GM23248 (cell line): ENCODE data around the gene SLAMF7. TPM values are rescaled to one million over a fixed set of nuclear protein-coding genes. Genes with fewer than 3 reads are reported as not detected.
"Not testable (repeated sequence)": the region's sequence is repeated elsewhere in the genome, so short reads cannot be mapped to it uniquely, and the experiment has no call there.

ENCODE experiments used
- DNase-seq: peaks from one replicate; pipeline ENCODE4 v3.0.0-alpha.2; 2015
- H2AFZ ChIP-seq: fragments of 200-600 bp; sonication (generic); 2 replicates; pipeline ENCODE4 v1.6.1; 2016; ENCODE audit warnings: antibody characterized with exemption
- H3F3A ChIP-seq: fragments of 200-600 bp; sonication (generic); 2 replicates; pipeline ENCODE4 v1.6.1; 2016; ENCODE audit warnings: mild to moderate bottlenecking, antibody characterized with exemption, mixed run types; ENCODE audit not compliant: insufficient read depth
- H3K27ac ChIP-seq: fragments of 200-600 bp; sonication (generic); 2 replicates; pipeline ENCODE4 v1.5.1; 2016; ENCODE audit warnings: mild to moderate bottlenecking
- H3K27me3 ChIP-seq: fragments of 200-600 bp; sonication (generic); replicated peaks from 2 replicates; pipeline ENCODE4 v1.6.1; 2016; ENCODE audit warnings: mild to moderate bottlenecking; ENCODE audit not compliant: insufficient read depth
- H3K36me3 ChIP-seq: fragments of 200-600 bp; sonication (generic); 2 replicates; pipeline ENCODE4 v1.6.1; 2016; ENCODE audit warnings: low read depth, mild to moderate bottlenecking
- H3K4me1 ChIP-seq: fragments of 200-600 bp; sonication (generic); 2 replicates; pipeline ENCODE4 v1.6.1; 2016; ENCODE audit warnings: mild to moderate bottlenecking; ENCODE audit not compliant: insufficient read depth
- H3K4me2 ChIP-seq: fragments of 200-600 bp; sonication (generic); one replicate; pipeline ENCODE4 v1.6.1; 2016; ENCODE audit warnings: mild to moderate bottlenecking; ENCODE audit not compliant: unreplicated experiment
- H3K4me3 ChIP-seq: fragments of 200-600 bp; sonication (generic); 2 replicates; pipeline ENCODE4 v1.5.1; 2016; ENCODE audit warnings: mild to moderate bottlenecking
- H3K79me2 ChIP-seq: fragments of 200-600 bp; sonication (generic); 2 replicates; pipeline ENCODE4 v1.6.1; 2016; ENCODE audit warnings: mild to moderate bottlenecking; ENCODE audit not compliant: insufficient read depth
- H3K9ac ChIP-seq: fragments of 200-600 bp; sonication (generic); 2 replicates; pipeline ENCODE4 v1.6.1; 2016; ENCODE audit warnings: mild to moderate bottlenecking
- H3K9me2 ChIP-seq: fragments of 200-600 bp; sonication (generic); 2 replicates; pipeline ENCODE4 v1.6.1; 2016; ENCODE audit warnings: mixed run types, mild to moderate bottlenecking, moderate library complexity; ENCODE audit not compliant: insufficient read depth
- H3K9me3 ChIP-seq: fragments of 200-600 bp; sonication (generic); one replicate; pipeline ENCODE4 v1.6.1; 2017; ENCODE audit warnings: low read depth
- H4K20me1 ChIP-seq: fragments of 200-600 bp; sonication (generic); 2 replicates; pipeline ENCODE4 v1.6.0; 2016; ENCODE audit not compliant: insufficient read depth
- EZH2 ChIP-seq: fragments of 200-600 bp; sonication (generic); IDR thresholded peaks from 2 replicates; pipeline ENCODE4 v1.6.1; 2018; ENCODE audit warnings: antibody characterized with exemption, mild to moderate bottlenecking; ENCODE audit not compliant: insufficient read depth, poor library complexity, severe bottlenecking
- EZH2phosphoT487 ChIP-seq: fragments of 200-600 bp; sonication (generic); IDR thresholded peaks from 2 replicates; pipeline ENCODE4 v1.6.1; 2018; ENCODE audit warnings: antibody characterized with exemption, moderate library complexity, mild to moderate bottlenecking, low read depth; ENCODE audit not compliant: insufficient read depth
- WGBS, 2 experiments: methylation state at CpG; one replicate each; pipeline ENCODE4 v1.1.6; 2015 to 2017; ENCODE audit warnings: low lambda C conversion rate in 2 of 2, low coverage in 1 of 2; ENCODE audit errors: missing lambda C conversion rate in 2 of 2; 5-methylcytosine and 5-hydroxymethylcytosine counted together
- in situ Hi-C: fragments of 300-500 bp; cut with MboI; formaldehyde crosslinking; loops from 2 replicates; pipeline ENCODE4 v1.15.0; 2020
- polyA plus RNA-seq: library from polyadenylated mRNA; unstranded; fragments of >200 nt; fragmentation: Nextera tagmentation; extraction: Ambion mirVana; gene quantifications from 2 replicates; pipeline ENCODE4 v1.2.1, GENCODE V29; 2016
- total RNA-seq: library from RNA; depleted of rRNA; stranded (reverse); fragments of >200 nt; shearing (Covaris generic); gene quantifications from 2 replicates; pipeline ENCODE4 v1.2.3, GENCODE V29; 2014

Gene SLAMF7
- total and polyA plus RNA-seq, 2 experiments from 2014 or later, result not detected

DNA sequence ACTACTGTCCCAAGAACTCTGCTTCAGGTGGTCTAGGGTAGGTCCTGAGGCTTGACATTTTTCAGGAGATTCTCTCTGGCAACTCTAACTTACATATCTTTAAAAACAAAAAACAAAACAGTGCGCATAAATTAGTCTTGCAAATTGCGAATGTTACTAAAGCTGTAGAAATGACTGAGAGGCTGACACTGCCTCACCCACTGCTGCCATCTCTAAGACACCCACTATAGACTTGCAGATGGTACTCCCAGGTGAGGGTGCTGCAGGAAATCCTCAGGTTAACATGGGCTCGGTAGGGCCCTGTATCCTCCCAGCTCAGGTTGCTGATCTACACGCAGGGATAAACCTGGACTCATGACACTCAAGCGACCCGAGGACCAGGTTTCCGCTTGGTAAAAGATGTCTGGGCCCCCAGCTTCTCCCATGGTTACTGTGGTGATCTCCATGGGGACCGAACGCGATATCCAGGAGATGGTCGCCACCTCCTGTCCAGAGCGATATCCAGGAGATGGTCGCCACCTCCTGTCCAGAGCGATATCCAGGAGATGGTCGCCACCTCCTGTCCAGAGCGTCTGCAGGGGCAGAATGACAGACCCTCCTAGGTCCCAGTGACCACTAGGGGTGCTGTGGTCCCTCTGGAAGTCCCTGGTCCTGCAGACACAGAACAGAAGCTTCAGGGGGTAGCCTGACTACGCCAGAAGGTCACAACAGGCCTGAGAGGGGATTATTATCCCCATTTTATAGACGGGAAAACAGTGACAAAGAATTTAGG, 40.8 kb downstream of the SLAMF7 start:
- H3K27ac ChIP-seq, result no peak overlapping the region
- no peaks in the 10 kb centered on the region for H3K27me3 ChIP-seq
- no peaks in the 10 kb centered on the region for H3K4me1 ChIP-seq
- H3K9me3 ChIP-seq, result no peaks in the 10 kb centered on the region
- H3K79me2 ChIP-seq, result no peaks in the 10 kb centered on the region
- no peak for DNase-seq
- TF ChIP-seq EZH2phosphoT487, result no peak
- no peak for TF ChIP-seq EZH2
- H2AFZ ChIP-seq, result no peak overlapping the region
- H3F3A ChIP-seq, result no peaks in the 10 kb centered on the region
- in situ Hi-C loops, result no loop called here
- H3K9ac ChIP-seq, result no peak overlapping the region
- no peaks in the 10 kb centered on the region for H4K20me1 ChIP-seq
- H3K4me3 ChIP-seq, result no peak overlapping the region
- H3K9me2 ChIP-seq, result no peaks in the 10 kb centered on the region
- WGBS, 2 experiments, result 54 to 55% methylated on average over 16 to 17 of the region's 18 CpGs
- H3K4me2 ChIP-seq, result no peak overlapping the region
- no peaks in the 10 kb centered on the region for H3K36me3 ChIP-seq

DNA sequence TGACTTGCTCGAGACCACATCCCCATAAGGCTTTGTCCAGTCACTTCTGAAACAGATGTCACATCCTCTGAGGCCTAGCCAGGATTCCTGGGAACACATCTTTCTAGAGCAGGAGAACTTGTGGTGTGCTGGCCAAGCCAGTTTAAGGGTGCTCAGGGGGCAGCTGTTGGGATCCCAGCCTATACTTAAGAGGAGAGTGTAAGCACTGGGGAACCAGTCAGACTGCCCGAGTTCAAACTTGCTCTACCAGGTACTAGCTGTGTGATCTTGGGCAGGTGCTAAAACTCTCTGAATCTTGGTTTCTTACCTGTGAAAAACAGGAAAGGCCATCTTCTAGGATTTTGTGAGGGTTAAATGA, 41.3 kb downstream of the SLAMF7 start:
- Histone ChIP-seq H3K4me2 (no peak overlapping the region), H3K4me3 (no peak overlapping the region), H3K27me3 (no peaks in the 10 kb centered on the region), H4K20me1 (no peaks in the 10 kb centered on the region), H3K9me2 (no peaks in the 10 kb centered on the region), H2AFZ (no peak overlapping the region), H3K36me3 (no peaks in the 10 kb centered on the region), H3K9ac (no peak overlapping the region), H3K79me2 (no peaks in the 10 kb centered on the region), H3K27ac (no peak overlapping the region), H3K9me3 (no peaks in the 10 kb centered on the region), H3F3A (no peaks in the 10 kb centered on the region), H3K4me1 (no peaks in the 10 kb centered on the region)
- DNase-seq, result no peak
- 13 to 27% methylated on average over 2 of the region's 2 CpGs for WGBS, 2 experiments
- in situ Hi-C loops, result no loop called here
- TF ChIP-seq EZH2 (no peak), EZH2phosphoT487 (no peak)

DNA sequence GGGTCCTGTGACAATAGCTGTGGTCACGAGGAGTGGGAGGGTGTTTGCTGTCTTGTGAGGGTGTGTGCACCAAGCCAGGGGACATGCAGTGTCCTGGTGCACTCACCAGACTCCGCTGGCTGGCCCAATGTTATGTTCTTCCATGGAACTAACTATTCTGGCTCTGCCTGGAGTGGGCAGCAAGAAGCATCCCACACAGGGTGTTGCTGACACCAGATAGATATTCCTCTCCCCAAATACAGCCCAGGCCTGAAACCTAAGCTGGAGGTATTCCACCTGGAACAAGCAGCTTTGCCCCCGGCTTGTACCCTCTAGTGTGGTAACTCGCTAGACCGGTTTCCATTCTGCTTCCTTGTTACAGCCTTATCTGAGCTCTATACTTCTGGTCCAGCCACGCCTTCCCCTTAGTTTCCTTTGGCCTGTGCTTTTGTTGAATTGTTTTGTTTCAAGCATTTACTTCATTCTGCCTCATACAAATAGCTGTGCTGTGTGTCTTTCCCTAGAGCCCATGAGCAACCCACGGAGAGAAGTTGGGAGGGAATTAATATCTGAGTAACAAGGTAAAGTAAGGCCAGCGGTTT, 42.2 kb downstream of the SLAMF7 start:
- H3K4me1 ChIP-seq, result no peaks in the 10 kb centered on the region
- H3K36me3 ChIP-seq, result no peaks in the 10 kb centered on the region
- H3K27ac ChIP-seq, result no peak overlapping the region
- no peak overlapping the region for H3K4me2 ChIP-seq
- in situ Hi-C loops, result no loop called here
- 13 to 15% methylated on average over 8 of the region's 8 CpGs for WGBS, 2 experiments
- H4K20me1 ChIP-seq, result no peaks in the 10 kb centered on the region
- TF ChIP-seq EZH2phosphoT487 (no peak), EZH2 (no peak)
- DNase-seq, result no peak
- H3F3A ChIP-seq, result no peaks in the 10 kb centered on the region
- no peaks in the 10 kb centered on the region for H3K9me3 ChIP-seq
- H3K79me2 ChIP-seq, result no peaks in the 10 kb centered on the region
- H3K9me2 ChIP-seq, result no peaks in the 10 kb centered on the region
- no peak overlapping the region for H3K9ac ChIP-seq
- no peaks in the 10 kb centered on the region for H3K27me3 ChIP-seq
- no peak overlapping the region for H3K4me3 ChIP-seq
- no peak overlapping the region for H2AFZ ChIP-seq

DNA sequence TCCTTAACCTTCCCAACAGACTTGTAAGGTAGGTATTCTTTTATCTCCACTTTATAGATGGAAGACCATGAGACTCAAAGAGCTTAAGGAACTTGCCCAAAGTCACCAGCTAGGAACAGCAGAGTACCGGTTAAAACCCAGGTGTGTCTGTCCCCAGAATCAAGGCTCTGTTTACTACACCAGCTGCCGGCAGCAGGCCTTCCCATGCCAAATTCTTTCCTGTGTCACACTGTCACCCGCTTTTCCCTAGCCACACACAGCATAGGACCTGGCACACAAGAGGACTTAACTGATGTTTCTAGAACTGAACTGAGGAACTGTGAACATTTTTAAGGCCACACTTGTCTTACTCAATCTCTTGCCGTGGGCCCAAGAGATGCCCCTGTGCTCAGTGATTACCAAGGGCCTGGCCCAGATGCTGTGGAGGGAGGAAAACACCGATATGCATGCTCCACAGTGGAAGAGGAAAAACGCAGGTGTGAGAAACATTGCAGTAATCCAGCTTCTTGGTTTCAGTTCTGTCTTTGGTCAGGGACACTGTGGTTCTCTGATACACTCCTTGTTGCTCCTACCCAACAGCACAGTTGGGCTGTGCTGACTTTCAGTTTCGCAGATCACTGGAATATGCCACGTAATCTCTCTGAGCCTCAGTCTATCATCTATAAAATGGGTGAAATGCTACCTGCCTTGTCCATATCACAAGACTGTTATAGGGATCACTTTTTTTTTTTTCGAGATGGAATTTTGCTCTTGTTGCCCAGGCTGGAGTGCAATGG, 43.1 kb downstream of the SLAMF7 start:
- Histone ChIP-seq H3K4me1 (no peaks in the 10 kb centered on the region), H3K27ac (no peak overlapping the region), H3K4me2 (no peak overlapping the region), H3K27me3 (no peaks in the 10 kb centered on the region), H3K9ac (no peak overlapping the region), H3K4me3 (no peak overlapping the region), H2AFZ (no peak overlapping the region), H4K20me1 (no peaks in the 10 kb centered on the region), H3K9me3 (no peaks in the 10 kb centered on the region), H3F3A (no peaks in the 10 kb centered on the region), H3K9me2 (no peaks in the 10 kb centered on the region), H3K79me2 (no peaks in the 10 kb centered on the region), H3K36me3 (no peaks in the 10 kb centered on the region)
- DNase-seq, result no peak
- 40% methylated on average over 9 of the region's 9 CpGs for WGBS, 2 experiments
- TF ChIP-seq EZH2, result no peak
- TF ChIP-seq EZH2phosphoT487, result no peak
- in situ Hi-C loops, result no loop called here

GRCh38 chr1:160782988-160783765, 44.1 kb downstream of the SLAMF7 start:
- H3K9ac ChIP-seq, H3K4me3 ChIP-seq, H3K27me3 ChIP-seq, H3K79me2 ChIP-seq, H3K36me3 ChIP-seq, H2AFZ ChIP-seq, in situ Hi-C loops, H3K9me2 ChIP-seq, H3K4me2 ChIP-seq, H3K9me3 ChIP-seq, H4K20me1 ChIP-seq, DNase-seq, H3K27ac ChIP-seq, H3K4me1 ChIP-seq, H3F3A ChIP-seq: not testable (repeated sequence)
- WGBS, 2 experiments, result 66 to 68% methylated on average over 24 of the region's 25 CpGs
